Esophagus (tissue), 2 donors: Measurements from ENCODE around the gene LARP1. TPM values are rescaled to one million over a fixed set of nuclear protein-coding genes. Genes with fewer than 3 reads are reported as not detected.
A peak's percentile ranks its signal among the peaks of the same experiment; 100 is the strongest.

Experiments used
- H3K27ac ChIP-seq, 2 donors: one replicate each; pipeline ENCODE4 v1.5.1; 2013; ENCODE audit warnings: low read depth in 2 of 2, mild to moderate bottlenecking in 2 of 2, inconsistent platforms in 1 of 2, low read length in 1 of 2, moderate library complexity in 1 of 2
- H3K27me3 ChIP-seq, 2 donors: one replicate each; pipeline ENCODE4 v1.6.1; 2013; ENCODE audit warnings: low read length in 2 of 2, control low read depth in 1 of 2, mild to moderate bottlenecking in 1 of 2; ENCODE audit not compliant: insufficient read depth in 2 of 2, control insufficient read depth in 1 of 2
- H3K36me3 ChIP-seq, 2 donors: one replicate each; pipeline ENCODE4 v1.6.1; 2013; ENCODE audit warnings: low read length in 1 of 2; ENCODE audit not compliant: control insufficient read depth in 2 of 2, insufficient read depth in 2 of 2
- H3K4me1 ChIP-seq, 2 donors: one replicate each; pipeline ENCODE4 v1.6.1; 2013; ENCODE audit warnings: low read length in 1 of 2; ENCODE audit not compliant: control insufficient read depth in 2 of 2, insufficient read depth in 2 of 2
- H3K4me3 ChIP-seq, 2 donors: one replicate each; pipeline ENCODE4 v1.5.1; 2013; ENCODE audit warnings: low read length in 2 of 2, mild to moderate bottlenecking in 2 of 2, low read depth in 1 of 2, moderate library complexity in 1 of 2
- H3K9me3 ChIP-seq, 2 donors: one replicate each; pipeline ENCODE4 v1.6.1; 2013; ENCODE audit warnings: mild to moderate bottlenecking in 2 of 2, low read depth in 1 of 2, low read length in 1 of 2, moderate library complexity in 1 of 2; ENCODE audit not compliant: control insufficient read depth in 2 of 2, insufficient read depth in 1 of 2
- WGBS, 2 donors: extraction: QIAGEN DNeasy Blood & Tissue Kit; methylation state at CpG; one replicate each; pipeline ENCODE4 v1.1.7; 2013; 5-methylcytosine and 5-hydroxymethylcytosine counted together
- polyA plus RNA-seq, 2 donors: library from polyadenylated mRNA; stranded (reverse); fragments of 200-250 nt; gene quantifications; one replicate each; pipeline ENCODE4 v1.2.3, GENCODE V29; 2013
- donor health status: healthy with polysubstance abuse.
- donor health status: Bipolar disorder and iron deficiency.

LARP1 gene
- polyA plus RNA-seq, 2 donors: 29.1 to 31.0 TPM

DNA sequence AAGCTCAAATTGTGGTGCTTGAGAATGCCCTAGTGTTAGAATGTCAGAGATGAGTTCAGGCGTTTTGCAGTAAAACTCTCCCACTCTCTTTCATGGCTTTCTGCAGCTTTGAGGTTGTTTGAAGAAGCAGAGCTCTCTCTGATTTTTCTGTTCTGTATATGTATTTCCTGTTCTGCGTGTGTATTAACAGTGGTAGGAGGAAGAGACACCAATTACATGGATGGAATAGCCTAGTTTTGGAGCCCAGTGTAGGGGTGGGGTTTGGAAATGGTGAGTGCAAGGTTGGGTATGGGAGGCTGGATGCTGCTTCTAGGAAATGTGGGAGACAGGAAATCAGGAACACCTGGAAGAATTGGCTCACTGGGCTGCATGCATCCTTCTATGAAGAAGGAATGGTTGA is 12.4 kb downstream of the LARP1 start:
- no peak overlapping the region for H3K4me3 ChIP-seq

GRCh38 chr5:154768207-154768606 is 13.0 kb downstream of the LARP1 start:
- no peaks in the 10 kb centered on the region for H3K27me3 ChIP-seq
- no peaks in the 10 kb centered on the region for H3K36me3 ChIP-seq
- H3K4me3 ChIP-seq: no peak overlapping the region
- H3K9me3 ChIP-seq: no peaks in the 10 kb centered on the region
- H3K4me1 ChIP-seq: peaks cover 12 to 25% of the 10 kb centered on the region in 2 donors
- 95% methylated on average over 2 of the region's 2 CpGs for WGBS, 2 donors
- no peak overlapping the region for H3K27ac ChIP-seq

More for the DNA sequence above, 12.4 kb downstream of the LARP1 start:
- H3K36me3 ChIP-seq: no peaks in the 10 kb centered on the region
- no peaks in the 10 kb centered on the region for H3K9me3 ChIP-seq
- no peak overlapping the region for H3K27ac ChIP-seq
- WGBS, 2 donors: 34 to 37% methylated on average over 2 of the region's 2 CpGs
- no peaks in the 10 kb centered on the region for H3K27me3 ChIP-seq
- peaks cover 12 to 25% of the 10 kb centered on the region in 2 donors for H3K4me1 ChIP-seq

GRCh38 chr5:154770111-154770510 is 14.9 kb downstream of the LARP1 start:
- Histone ChIP-seq H3K27me3 (no peaks in the 10 kb centered on the region), H3K9me3 (no peaks in the 10 kb centered on the region), H3K4me3 (no peak overlapping the region), H3K27ac (no peak overlapping the region), H3K36me3 (peaks cover 0 to 2% of the 10 kb centered on the region in 2 donors), H3K4me1 (peaks cover 15 to 32% of the 10 kb centered on the region in 2 donors)
- WGBS, 2 donors: 47 to 58% methylated on average over 2 of the region's 2 CpGs

- WGBS, 2 donors: 46 to 47% methylated on average over 10 of the region's 10 CpGs
- H3K36me3 ChIP-seq: peaks cover 0 to 2% of the 10 kb centered on the region in 2 donors
- H3K27me3 ChIP-seq: no peaks in the 10 kb centered on the region
- no peaks in the 10 kb centered on the region for H3K9me3 ChIP-seq
- no peak overlapping the region for H3K4me3 ChIP-seq
- peak overlapping the region in 1 of 2 donors; percentile 50 for H3K27ac ChIP-seq
- peaks cover 14 to 31% of the 10 kb centered on the region in 2 donors for H3K4me1 ChIP-seq
Observed at GRCh38 chr5:154771383-154771901, 16.3 kb downstream of the LARP1 start.

- peaks cover 11 to 28% of the 10 kb centered on the region in 2 donors for H3K4me1 ChIP-seq
- H3K27ac ChIP-seq: no peak overlapping the region
- WGBS, 2 donors: 82 to 87% methylated on average over 3 of the region's 3 CpGs
- H3K9me3 ChIP-seq: no peaks in the 10 kb centered on the region
- H3K36me3 ChIP-seq: peaks cover 0 to 2% of the 10 kb centered on the region in 2 donors
- no peaks in the 10 kb centered on the region for H3K27me3 ChIP-seq
- H3K4me3 ChIP-seq: no peak overlapping the region
Observed at GRCh38 chr5:154773326-154773725, 18.1 kb downstream of the LARP1 start.

DNA sequence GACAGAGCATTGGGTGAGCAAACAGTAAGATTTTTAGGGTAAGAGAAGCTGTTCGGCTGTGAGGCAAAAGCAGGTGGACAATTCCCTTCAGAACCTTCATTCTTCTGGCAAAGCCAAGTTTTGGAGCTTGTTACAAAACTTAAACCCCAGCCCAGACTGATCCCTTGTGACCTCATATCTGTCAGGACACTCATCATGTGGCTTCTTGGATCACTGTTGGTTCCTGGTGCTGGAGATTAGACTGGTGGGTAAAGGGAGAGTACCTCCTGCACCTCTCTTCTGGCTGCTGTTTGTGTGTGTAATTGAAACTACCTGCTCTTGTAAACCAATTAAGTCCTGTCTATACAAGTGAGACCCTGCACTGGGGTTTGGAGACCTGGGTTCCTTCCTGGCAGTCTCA is 21.0 kb downstream of the LARP1 start:
- no peaks in the 10 kb centered on the region for H3K27me3 ChIP-seq
- no peak overlapping the region for H3K4me3 ChIP-seq
- H3K27ac ChIP-seq: no peak overlapping the region
- peaks cover 0 to 4% of the 10 kb centered on the region in 2 donors for H3K36me3 ChIP-seq
- H3K9me3 ChIP-seq: no peaks in the 10 kb centered on the region
- WGBS, 2 donors: 82 to 88% methylated on average over 1 of the region's 1 CpG
- H3K4me1 ChIP-seq: peaks cover 10 to 12% of the 10 kb centered on the region in 2 donors

DNA sequence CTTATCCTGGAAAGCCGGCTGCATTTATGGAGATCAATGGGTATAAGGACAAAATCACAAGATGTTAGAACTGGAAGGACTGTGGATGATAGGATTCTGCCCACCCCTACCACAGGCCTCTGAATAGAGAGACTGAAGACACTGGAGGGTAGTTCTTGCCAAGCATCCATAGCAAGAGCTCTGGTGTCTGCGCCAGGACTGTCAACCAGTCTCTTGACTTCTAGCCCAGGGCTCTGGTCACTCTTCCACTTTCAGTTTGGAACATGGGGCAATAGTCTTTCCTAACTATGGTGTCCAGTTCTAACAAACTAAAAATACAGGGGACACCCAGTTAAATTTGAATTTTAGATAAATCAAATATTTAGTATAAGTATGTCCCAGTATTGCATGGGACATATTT is 23.4 kb downstream of the LARP1 start:
- H3K36me3 ChIP-seq: peaks cover 0 to 2% of the 10 kb centered on the region in 2 donors
- WGBS, 2 donors: 88 to 90% methylated on average over 2 of the region's 2 CpGs
- H3K9me3 ChIP-seq: no peaks in the 10 kb centered on the region
- H3K27me3 ChIP-seq: no peaks in the 10 kb centered on the region
- H3K4me3 ChIP-seq: no peak overlapping the region
- peaks cover 13 to 17% of the 10 kb centered on the region in 2 donors for H3K4me1 ChIP-seq
- no peak overlapping the region for H3K27ac ChIP-seq

DNA sequence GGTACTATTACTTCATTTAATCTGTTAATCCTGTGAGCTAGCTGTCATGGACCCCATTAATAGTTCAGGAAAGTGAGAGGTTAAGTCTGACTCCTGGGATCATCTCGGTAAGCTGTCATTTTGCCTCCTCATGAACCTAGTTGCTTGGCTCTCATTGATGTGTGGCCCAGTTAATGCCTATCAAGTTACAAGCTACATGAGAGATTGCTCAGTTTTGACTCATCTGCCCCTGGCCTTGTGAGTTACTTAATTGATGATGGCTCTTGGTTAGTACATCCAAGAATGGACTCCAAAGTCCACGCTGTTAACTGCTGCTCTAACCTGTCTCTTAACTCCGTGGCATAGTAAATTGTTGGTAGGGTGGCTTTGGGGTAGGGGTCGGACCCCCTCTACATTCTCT is 23.9 kb downstream of the LARP1 start:
- WGBS, 2 donors: 79% methylated on average over 4 of the region's 4 CpGs
- Histone ChIP-seq H3K27ac (no peak overlapping the region), H3K4me3 (no peak overlapping the region), H3K9me3 (no peaks in the 10 kb centered on the region), H3K27me3 (no peaks in the 10 kb centered on the region), H3K36me3 (peaks cover 0 to 2% of the 10 kb centered on the region in 2 donors), H3K4me1 (peaks cover 14 to 17% of the 10 kb centered on the region in 2 donors)

DNA sequence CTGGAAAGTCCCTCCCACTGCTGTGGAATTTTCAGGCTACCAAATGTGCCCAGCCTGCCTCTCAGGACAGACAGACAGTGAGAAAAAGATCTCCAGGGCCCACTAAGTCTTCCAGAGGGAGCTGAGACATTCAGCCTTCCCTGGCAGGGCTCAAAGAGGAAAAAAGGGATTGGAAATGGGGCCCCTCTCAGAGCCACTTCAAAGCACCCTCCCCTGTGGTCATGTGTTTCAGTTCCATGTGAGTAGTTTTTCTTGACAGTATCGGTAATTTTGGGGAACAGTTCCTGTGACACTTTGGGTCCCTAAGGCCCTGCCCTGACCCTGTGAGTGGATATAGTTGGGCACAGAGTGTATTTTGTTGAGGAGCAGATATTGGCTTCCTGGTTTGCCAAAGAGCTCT is 25.0 kb downstream of the LARP1 start:
- Histone ChIP-seq H3K36me3 (peaks cover 0 to 2% of the 10 kb centered on the region in 2 donors), H3K4me1 (peaks cover 14% of the 10 kb centered on the region in 2 donors), H3K27ac (no peak overlapping the region), H3K27me3 (no peaks in the 10 kb centered on the region), H3K9me3 (no peaks in the 10 kb centered on the region), H3K4me3 (no peak overlapping the region)
- 59 to 66% methylated on average over 1 of the region's 1 CpG for WGBS, 2 donors

GRCh38 chr5:154782326-154782725 is 27.1 kb downstream of the LARP1 start:
- Histone ChIP-seq H3K36me3 (peaks cover 0 to 2% of the 10 kb centered on the region in 2 donors), H3K9me3 (no peaks in the 10 kb centered on the region), H3K4me1 (peaks cover 14 to 17% of the 10 kb centered on the region in 2 donors), H3K4me3 (no peak overlapping the region), H3K27me3 (no peaks in the 10 kb centered on the region), H3K27ac (no peak overlapping the region)
- 59 to 65% methylated on average over 4 of the region's 4 CpGs for WGBS, 2 donors
